ENCODE measurements around the gene CLEC11A. TPM values are rescaled to one million over a fixed set of nuclear protein-coding genes. Genes with fewer than 3 reads are reported as not detected.

The CLEC11A gene
- total and polyA plus RNA-seq, 2 of the 8 experiments (the other 6 are each of a cell fraction or from before 2014, with no cell fraction given) = 4.3 to 17.4 TPM

DNA sequence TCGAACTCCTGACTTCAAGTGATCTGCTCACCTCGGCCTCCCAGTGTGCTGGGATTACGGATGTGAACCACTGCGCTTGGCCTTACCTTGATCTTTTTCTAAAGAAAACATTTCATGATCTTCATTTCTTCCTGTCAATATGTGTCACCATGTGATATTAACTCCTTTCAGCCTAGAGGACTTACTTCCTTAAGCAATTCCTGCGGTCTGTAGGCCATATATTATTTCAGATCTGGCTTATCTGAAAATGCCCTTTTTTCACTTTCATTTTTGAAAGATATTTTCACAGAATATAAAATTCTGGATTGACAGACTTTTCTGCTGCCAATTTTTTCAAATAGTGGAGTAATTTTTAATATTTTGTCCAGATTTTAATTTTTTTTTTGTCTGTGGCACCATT is 45.1 kb downstream of the CLEC11A start:
- no peak for TF ChIP-seq TBP (IDR thresholded peaks at IDR 0.05; ENCODE audit: low read depth, low read length)
- TF ChIP-seq POU5F1 (IDR thresholded peaks at IDR 0.05; ENCODE audit: low read depth, low read length) = no peak
- TF ChIP-seq, protein P1, sequence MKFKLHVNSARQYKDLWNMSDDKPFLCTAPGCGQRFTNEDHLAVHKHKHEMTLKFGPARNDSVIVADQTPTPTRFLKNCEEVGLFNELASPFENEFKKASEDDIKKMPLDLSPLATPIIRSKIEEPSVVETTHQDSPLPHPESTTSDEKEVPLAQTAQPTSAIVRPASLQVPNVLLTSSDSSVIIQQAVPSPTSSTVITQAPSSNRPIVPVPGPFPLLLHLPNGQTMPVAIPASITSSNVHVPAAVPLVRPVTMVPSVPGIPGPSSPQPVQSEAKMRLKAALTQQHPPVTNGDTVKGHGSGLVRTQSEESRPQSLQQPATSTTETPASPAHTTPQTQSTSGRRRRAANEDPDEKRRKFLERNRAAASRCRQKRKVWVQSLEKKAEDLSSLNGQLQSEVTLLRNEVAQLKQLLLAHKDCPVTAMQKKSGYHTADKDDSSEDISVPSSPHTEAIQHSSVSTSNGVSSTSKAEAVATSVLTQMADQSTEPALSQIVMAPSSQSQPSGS (IDR thresholded peaks at IDR 0.05; ENCODE audit: low read length) = no peak
- Histone ChIP-seq H3K9me3 (ENCODE audit: insufficient read depth in 2 of 2, low read depth in 1 of 2, low read length in 1 of 2) (no peaks in the 10 kb centered on the region; a peak in 1 of 4 replicates), H3K79me2 (ENCODE audit: control insufficient read depth in 1 of 2, insufficient read depth in 2 of 2, low read length in 2 of 2) (no peaks in the 10 kb centered on the region), H3K27me3 (replicated peaks in 1 of 4; ENCODE audit: control insufficient read depth in 3 of 4, extremely low read depth in 1 of 4, insufficient read depth in 3 of 4, low read length in 3 of 4) (peaks cover 0 to 4% (median 1%) of the 10 kb centered on the region in 4 experiments; a peak in 2 of 7 replicates), H4K91ac (replicated peaks; ENCODE audit: insufficient read length, low read length) (no peak overlapping the region), H3K27ac (ENCODE audit: low read depth, low read length) (no peak overlapping the region), H4K20me1 (replicated peaks in 1 of 2; ENCODE audit: control insufficient read depth in 1 of 2, insufficient read depth in 2 of 2, low read length in 2 of 2) (no peaks in the 10 kb centered on the region), H2BK5ac (ENCODE audit: low read depth, low read length) (no peak overlapping the region), H3K9ac (replicated peaks in 1 of 4; ENCODE audit: extremely low read depth in 1 of 4, low read depth in 3 of 4, low read length in 3 of 4) (no peak overlapping the region), H3K14ac (ENCODE audit: insufficient read length) (no peak overlapping the region), H2AFZ (ENCODE audit: low read length) (no peak overlapping the region), H3K4me3 (ENCODE audit: extremely low read depth in 1 of 4, insufficient read depth in 2 of 4, low read depth in 3 of 4, low read length in 4 of 4) (no peak overlapping the region), H3K4ac (replicated peaks; ENCODE audit: insufficient read length, low read depth, low read length) (no peak overlapping the region), H2BK12ac (ENCODE audit: low read depth, low read length) (no peak overlapping the region), H3K18ac (ENCODE audit: extremely low read depth, low read length) (no peak overlapping the region), H3K4me1 (replicated peaks in 1 of 4; ENCODE audit: control insufficient read depth in 3 of 4, insufficient read depth in 4 of 4, low read length in 3 of 4) (no peaks in the 10 kb centered on the region), H3K36me3 (ENCODE audit: control insufficient read depth in 2 of 4, insufficient read depth in 4 of 4, low read length in 3 of 4) (no peaks in the 10 kb centered on the region), H2AK5ac (ENCODE audit: low read depth, low read length) (no peak overlapping the region), H2BK15ac (ENCODE audit: low read length) (no peak overlapping the region), H2BK20ac (ENCODE audit: low read length) (no peak overlapping the region), H3K23ac (ENCODE audit: insufficient read length) (no peak overlapping the region), H3K56ac (replicated peaks; ENCODE audit: insufficient read length, low read depth, low read length) (no peak overlapping the region), H2BK120ac (replicated peaks; ENCODE audit: low read depth, low read length) (no peak overlapping the region), H3K79me1 (ENCODE audit: low read depth, low read length) (no peaks in the 10 kb centered on the region), H3K23me2 (ENCODE audit: low read depth, low read length) (no peaks in the 10 kb centered on the region), H4K5ac (ENCODE audit: insufficient read length, low read depth, low read length) (no peak overlapping the region), H4K8ac (ENCODE audit: extremely low read depth, insufficient read depth, low read length) (no peak overlapping the region), H3K4me2 (ENCODE audit: insufficient read depth in 1 of 2, low read depth in 2 of 2, low read length in 2 of 2) (no peak overlapping the region)
- POLR2A ChIA-PET (ENCODE audit: partially characterized antibody) = no interaction called here
- FAIRE-seq = no peak
- no peak for DNase-seq (ENCODE audit: low read depth in 1 of 2, low spot score in 2 of 2)
- CTCF ChIA-PET (ENCODE audit: partially characterized antibody) = no interaction called here
- WGBS, 2 experiments (ENCODE audit: extremely low coverage in 1 of 2, insufficient coverage in 1 of 2, insufficient read length in 1 of 2, insufficient replicate concordance in 2 of 2, low coverage in 1 of 2, low lambda C conversion rate in 2 of 2, missing lambda C conversion rate in 1 of 2) = 88% methylated on average over 5 of the region's 5 CpGs; no CpG with 5 or more reads in 1 of the 2 experiments
